Measurements from ENCODE around the gene IGFBP5.

GRCh38 chr2:216653931-216654365 is 41.4 kb downstream of the IGFBP5 start:
- TF ChIP-seq, protein P1, sequence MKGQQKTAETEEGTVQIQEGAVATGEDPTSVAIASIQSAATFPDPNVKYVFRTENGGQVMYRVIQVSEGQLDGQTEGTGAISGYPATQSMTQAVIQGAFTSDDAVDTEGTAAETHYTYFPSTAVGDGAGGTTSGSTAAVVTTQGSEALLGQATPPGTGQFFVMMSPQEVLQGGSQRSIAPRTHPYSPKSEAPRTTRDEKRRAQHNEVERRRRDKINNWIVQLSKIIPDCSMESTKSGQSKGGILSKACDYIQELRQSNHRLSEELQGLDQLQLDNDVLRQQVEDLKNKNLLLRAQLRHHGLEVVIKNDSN (IDR thresholded peaks at IDR 0.05) = no peak
- no peak for TF ChIP-seq EP300 (IDR thresholded peaks at IDR 0.05; ENCODE audit: borderline replicate concordance)
- TF ChIP-seq, protein P2, sequence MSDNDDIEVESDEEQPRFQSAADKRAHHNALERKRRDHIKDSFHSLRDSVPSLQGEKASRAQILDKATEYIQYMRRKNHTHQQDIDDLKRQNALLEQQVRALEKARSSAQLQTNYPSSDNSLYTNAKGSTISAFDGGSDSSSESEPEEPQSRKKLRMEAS (IDR thresholded peaks at IDR 0.05) = no peak
- TF ChIP-seq, protein P3, sequence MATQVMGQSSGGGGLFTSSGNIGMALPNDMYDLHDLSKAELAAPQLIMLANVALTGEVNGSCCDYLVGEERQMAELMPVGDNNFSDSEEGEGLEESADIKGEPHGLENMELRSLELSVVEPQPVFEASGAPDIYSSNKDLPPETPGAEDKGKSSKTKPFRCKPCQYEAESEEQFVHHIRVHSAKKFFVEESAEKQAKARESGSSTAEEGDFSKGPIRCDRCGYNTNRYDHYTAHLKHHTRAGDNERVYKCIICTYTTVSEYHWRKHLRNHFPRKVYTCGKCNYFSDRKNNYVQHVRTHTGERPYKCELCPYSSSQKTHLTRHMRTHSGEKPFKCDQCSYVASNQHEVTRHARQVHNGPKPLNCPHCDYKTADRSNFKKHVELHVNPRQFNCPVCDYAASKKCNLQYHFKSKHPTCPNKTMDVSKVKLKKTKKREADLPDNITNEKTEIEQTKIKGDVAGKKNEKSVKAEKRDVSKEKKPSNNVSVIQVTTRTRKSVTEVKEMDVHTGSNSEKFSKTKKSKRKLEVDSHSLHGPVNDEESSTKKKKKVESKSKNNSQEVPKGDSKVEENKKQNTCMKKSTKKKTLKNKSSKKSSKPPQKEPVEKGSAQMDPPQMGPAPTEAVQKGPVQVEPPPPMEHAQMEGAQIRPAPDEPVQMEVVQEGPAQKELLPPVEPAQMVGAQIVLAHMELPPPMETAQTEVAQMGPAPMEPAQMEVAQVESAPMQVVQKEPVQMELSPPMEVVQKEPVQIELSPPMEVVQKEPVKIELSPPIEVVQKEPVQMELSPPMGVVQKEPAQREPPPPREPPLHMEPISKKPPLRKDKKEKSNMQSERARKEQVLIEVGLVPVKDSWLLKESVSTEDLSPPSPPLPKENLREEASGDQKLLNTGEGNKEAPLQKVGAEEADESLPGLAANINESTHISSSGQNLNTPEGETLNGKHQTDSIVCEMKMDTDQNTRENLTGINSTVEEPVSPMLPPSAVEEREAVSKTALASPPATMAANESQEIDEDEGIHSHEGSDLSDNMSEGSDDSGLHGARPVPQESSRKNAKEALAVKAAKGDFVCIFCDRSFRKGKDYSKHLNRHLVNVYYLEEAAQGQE (IDR thresholded peaks at IDR 0.05; ENCODE audit: low read depth) = no peak
- no peak for TF ChIP-seq CREB1 (IDR thresholded peaks at IDR 0.05; ENCODE audit: low read depth)
- TF ChIP-seq ZBTB7A (IDR thresholded peaks at IDR 0.05; ENCODE audit: low read depth) = no peak
- no peak for TF ChIP-seq RAD21 (IDR thresholded peaks at IDR 0.05; ENCODE audit: low read depth)
- no peak for TF ChIP-seq YY1 (IDR thresholded peaks at IDR 0.05; ENCODE audit: low read depth)
- TF ChIP-seq TAF1 (IDR thresholded peaks at IDR 0.05; ENCODE audit: low read depth) = no peak
- TF ChIP-seq FOXM1 (IDR thresholded peaks at IDR 0.05; ENCODE audit: borderline replicate concordance, low read depth) = no peak
- TF ChIP-seq TCF12 (IDR thresholded peaks at IDR 0.05; ENCODE audit: low read depth) = no peak
